Muscle layer of colon (tissue), 2 donors: ENCODE data around the gene FABP3.

ENCODE experiments used
- H3K27ac ChIP-seq: one replicate; pipeline ENCODE4 v1.7.0; 2013; ENCODE audit warnings: low read depth, mild to moderate bottlenecking, low read length, moderate library complexity
- H3K27me3 ChIP-seq, 2 donors: one replicate each; pipeline ENCODE4 v1.7.0; 2013; ENCODE audit warnings: low read length in 2 of 2, mild to moderate bottlenecking in 2 of 2; ENCODE audit not compliant: insufficient read depth in 2 of 2, control insufficient read depth in 1 of 2
- H3K36me3 ChIP-seq: one replicate; pipeline ENCODE4 v1.7.0; 2013; ENCODE audit warnings: mild to moderate bottlenecking, low read length; ENCODE audit not compliant: insufficient read depth
- H3K4me1 ChIP-seq: one replicate; pipeline ENCODE4 v1.7.0; 2013; ENCODE audit warnings: mild to moderate bottlenecking, low read length; ENCODE audit not compliant: insufficient read depth
- H3K4me3 ChIP-seq, 2 donors: one replicate each; pipeline ENCODE4 v1.7.0; 2013; ENCODE audit warnings: low read length in 2 of 2, low read depth in 1 of 2, mild to moderate bottlenecking in 1 of 2, moderate library complexity in 1 of 2
- H3K9ac ChIP-seq: one replicate; pipeline ENCODE4 v1.7.0; 2013; ENCODE audit warnings: low read length
- H3K9me3 ChIP-seq: one replicate; pipeline ENCODE4 v1.7.0; 2013; ENCODE audit warnings: mild to moderate bottlenecking, low read length
- donor health status: abdominal sarcoma.
- donor health status: Adenocarcinoma of cecum.

The FABP3 gene

GRCh38 chr1:31327381-31327780, 45.5 kb downstream of the FABP3 start:
- H3K4me1 ChIP-seq: no peaks in the 10 kb centered on the region
- H3K9ac ChIP-seq: no peak overlapping the region
- no peaks in the 10 kb centered on the region for H3K9me3 ChIP-seq
- no peak overlapping the region for H3K4me3 ChIP-seq
- H3K36me3 ChIP-seq: peaks cover 13% of the 10 kb centered on the region
- no peaks in the 10 kb centered on the region for H3K27me3 ChIP-seq
- no peak overlapping the region for H3K27ac ChIP-seq

GRCh38 chr1:31326461-31326860, 46.4 kb downstream of the FABP3 start:
- Histone ChIP-seq H3K4me3 (no peak overlapping the region), H3K27me3 (no peaks in the 10 kb centered on the region), H3K9ac (no peak overlapping the region), H3K4me1 (no peaks in the 10 kb centered on the region), H3K27ac (no peak overlapping the region), H3K9me3 (no peaks in the 10 kb centered on the region), H3K36me3 (peaks cover 13% of the 10 kb centered on the region)

- peaks cover 23% of the 10 kb centered on the region for H3K36me3 ChIP-seq
Measured at GRCh38 chr1:31324992-31325391, 47.9 kb downstream of the FABP3 start.

GRCh38 chr1:31324093-31324492, 48.8 kb downstream of the FABP3 start:
- Histone ChIP-seq H3K9me3 (no peaks in the 10 kb centered on the region), H3K4me3 (no peak overlapping the region), H3K9ac (no peak overlapping the region), H3K27me3 (no peaks in the 10 kb centered on the region), H3K4me1 (no peaks in the 10 kb centered on the region), H3K27ac (no peak overlapping the region), H3K36me3 (peaks cover 24% of the 10 kb centered on the region)

More at GRCh38 chr1:31324992-31325391, 47.9 kb downstream of the FABP3 start:
- Histone ChIP-seq H3K27ac (no peak overlapping the region), H3K4me1 (no peaks in the 10 kb centered on the region), H3K9me3 (no peaks in the 10 kb centered on the region), H3K27me3 (no peaks in the 10 kb centered on the region), H3K9ac (no peak overlapping the region), H3K4me3 (no peak overlapping the region)

GRCh38 chr1:31318146-31318545, 54.7 kb downstream of the FABP3 start:
- Histone ChIP-seq H3K36me3 (peaks cover 23% of the 10 kb centered on the region), H3K27ac (no peak overlapping the region), H3K4me3 (no peak overlapping the region), H3K27me3 (no peaks in the 10 kb centered on the region), H3K9me3 (no peaks in the 10 kb centered on the region), H3K4me1 (no peaks in the 10 kb centered on the region), H3K9ac (no peak overlapping the region)

- H3K4me3 ChIP-seq: no peak overlapping the region
- no peaks in the 10 kb centered on the region for H3K9me3 ChIP-seq
- no peaks in the 10 kb centered on the region for H3K4me1 ChIP-seq
- peaks cover 34% of the 10 kb centered on the region for H3K36me3 ChIP-seq
- H3K9ac ChIP-seq: no peak overlapping the region
- no peaks in the 10 kb centered on the region for H3K27me3 ChIP-seq
- no peak overlapping the region for H3K27ac ChIP-seq
Measured at GRCh38 chr1:31315902-31316301, 57.0 kb downstream of the FABP3 start.
